HG02970 (cell line): ENCODE measurements around the gene NAMPT.

Experiments
- ATAC-seq: cut with Tn5 transposase; IDR thresholded peaks from one replicate; pipeline ENCODE4 v1.9.1; 2021; ENCODE audit warnings: mild to moderate bottlenecking, moderate library complexity, moderate number of reproducible peaks; ENCODE audit not compliant: unreplicated experiment, low FRiP score

The NAMPT gene

DNA sequence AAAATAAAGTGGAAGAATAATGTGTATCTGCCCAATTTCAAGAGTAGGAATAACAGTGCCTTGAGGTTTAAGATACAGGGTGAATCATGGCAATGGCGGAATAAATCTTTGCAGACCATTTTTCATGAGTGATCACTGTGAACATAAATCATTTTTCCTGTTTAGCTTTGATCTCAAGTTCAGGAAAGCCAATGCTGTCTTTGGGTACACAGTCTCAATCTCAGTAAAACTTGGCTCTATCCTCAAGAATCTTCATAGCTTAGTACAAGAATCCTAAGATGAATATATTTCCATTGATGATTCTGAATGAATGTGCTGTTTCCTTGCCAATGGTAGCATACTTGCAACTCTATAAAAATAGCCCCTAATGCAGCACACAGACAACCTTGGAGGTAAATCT lies 6.8 kb downstream of the NAMPT start:
- ATAC-seq: no peak

DNA sequence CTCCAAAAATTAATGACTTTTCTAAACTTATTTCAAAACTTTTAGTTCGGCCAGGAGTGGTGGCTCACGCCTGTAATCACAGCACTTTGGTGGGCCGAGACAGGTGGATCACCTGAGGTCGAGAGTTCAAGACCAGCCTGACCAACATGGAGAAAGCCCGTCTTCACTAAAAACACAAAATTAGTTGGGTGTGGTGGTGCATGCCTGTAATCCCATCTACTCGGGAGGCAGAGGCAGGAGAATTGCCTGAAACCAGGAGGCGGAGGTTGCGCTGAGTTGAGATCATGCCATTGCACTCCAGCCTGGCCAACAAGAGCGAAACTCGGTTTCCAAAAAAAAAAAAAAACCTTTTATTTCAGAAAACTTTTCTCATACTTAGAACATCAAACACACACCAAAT lies 8.3 kb downstream of the NAMPT start:
- no peak for ATAC-seq

DNA sequence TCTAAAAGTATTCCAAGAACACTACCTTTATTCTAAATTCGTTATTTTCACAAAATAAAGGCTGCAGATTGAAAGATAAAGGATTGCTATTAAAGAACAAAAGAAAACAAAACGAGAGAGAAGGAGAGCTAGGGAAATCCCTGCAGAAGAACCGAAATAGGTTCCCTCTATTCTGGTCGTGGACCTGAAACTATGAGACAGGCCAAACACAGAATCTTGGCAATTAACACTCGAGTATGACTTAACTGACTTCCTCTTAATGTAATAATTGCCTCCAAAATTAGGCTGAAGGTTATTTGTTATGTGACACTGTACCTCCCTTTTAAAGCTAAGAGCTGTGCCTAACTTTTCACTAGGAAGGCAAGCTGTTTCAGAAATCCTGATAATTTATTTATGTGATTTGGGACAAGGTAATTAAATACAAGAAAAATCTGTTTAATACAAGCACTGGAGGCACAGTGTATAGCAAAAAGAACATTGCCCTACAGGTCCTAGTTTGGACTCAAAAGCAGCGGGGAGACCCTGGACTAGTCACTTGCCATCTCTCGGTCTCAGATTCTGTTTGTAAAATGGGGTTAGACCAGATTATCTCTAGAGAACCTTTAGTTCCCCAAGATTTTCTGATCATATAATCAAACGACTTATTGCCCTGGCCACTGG lies 11.6 kb downstream of the NAMPT start:
- ATAC-seq: no peak

DNA sequence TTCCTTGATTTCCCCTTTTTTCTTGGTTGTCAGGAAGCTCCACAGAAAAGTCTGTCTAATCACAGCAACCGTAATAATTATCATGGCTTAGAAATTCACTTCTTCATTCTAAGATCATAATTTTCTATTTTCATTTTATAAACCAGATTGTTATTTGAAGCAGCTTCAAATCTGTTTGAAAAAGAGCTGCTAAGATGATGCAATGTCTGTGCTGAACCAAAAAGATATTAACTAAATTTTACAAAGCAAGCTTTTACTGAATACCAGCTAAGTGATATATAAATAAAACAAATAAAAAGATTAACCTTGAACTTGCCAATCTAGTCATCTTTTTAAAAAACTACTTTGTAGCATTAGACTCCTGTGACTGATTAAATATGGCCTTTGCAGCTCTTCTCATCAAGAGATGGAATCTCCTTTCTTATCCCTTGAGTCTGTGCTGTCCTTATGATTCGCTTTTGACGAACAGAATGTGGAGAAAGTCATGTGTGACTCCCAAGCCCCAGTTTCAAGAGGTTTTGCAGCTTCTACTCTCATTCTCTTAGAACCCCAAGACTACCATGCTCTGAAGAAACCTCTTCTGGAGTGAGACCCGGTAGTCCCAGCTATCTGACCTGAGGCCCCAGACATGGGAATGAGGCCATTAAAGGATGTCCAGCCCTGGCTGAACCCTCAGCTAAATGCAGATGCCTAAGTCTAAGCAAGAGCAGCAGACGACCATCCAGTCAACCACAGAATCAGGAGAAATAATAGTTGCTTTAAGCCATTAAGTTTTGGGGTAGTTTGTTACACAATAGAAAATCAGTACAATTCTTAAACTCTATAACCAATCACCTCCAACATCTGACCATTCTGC lies 14.4 kb downstream of the NAMPT start:
- ATAC-seq: no peak

DNA sequence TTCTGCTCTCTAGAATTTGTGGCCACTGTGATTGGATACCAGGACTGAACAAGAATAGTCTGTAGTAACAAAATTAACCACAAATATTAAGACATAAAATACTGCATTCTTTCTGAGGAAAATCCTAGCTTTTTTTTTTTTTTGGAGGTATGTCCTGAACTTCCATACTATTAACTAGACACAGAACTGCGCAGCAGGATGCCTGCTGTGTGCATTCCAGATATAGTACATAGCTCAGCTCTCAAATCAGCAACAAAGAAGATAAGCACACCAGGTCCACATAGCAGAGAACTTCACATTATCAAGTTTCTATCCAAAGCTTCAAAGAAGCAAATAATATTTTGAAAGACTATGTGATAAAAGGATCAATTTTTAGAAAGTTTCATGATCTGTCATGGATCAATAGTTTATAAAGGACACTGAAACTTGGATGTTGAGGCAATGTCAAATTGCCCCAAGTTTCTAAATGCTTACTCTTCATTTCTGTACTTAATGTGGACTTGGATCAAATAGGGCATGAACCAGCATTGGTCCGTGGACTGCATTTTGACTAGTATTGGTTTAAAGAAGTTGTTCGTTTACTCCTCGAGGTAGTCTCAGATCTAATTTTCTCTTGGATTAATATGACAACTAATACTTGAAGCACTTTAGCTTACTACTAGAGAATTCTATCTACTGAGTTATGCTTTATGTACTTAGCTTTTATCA lies 15.4 kb downstream of the NAMPT start:
- ATAC-seq: no peak

DNA sequence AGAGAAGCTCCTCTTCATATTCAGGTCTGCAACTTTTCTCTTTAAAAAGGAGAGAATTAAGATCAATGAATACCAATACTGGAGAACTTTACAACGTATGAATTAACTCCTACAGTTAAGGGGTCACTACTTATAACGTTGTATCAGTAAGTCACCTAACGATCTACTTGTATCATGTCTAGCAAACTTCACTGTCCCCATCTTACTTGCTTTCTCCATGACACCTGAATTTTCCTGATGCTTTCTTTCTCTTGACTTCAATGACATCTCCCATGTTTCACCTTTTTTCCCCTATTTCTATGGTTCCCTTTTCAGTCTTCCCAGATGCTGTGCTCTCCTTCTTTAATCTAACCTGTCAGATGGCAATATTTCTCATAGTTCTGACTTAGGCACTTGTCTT lies 19.6 kb downstream of the NAMPT start:
- no peak for ATAC-seq

DNA sequence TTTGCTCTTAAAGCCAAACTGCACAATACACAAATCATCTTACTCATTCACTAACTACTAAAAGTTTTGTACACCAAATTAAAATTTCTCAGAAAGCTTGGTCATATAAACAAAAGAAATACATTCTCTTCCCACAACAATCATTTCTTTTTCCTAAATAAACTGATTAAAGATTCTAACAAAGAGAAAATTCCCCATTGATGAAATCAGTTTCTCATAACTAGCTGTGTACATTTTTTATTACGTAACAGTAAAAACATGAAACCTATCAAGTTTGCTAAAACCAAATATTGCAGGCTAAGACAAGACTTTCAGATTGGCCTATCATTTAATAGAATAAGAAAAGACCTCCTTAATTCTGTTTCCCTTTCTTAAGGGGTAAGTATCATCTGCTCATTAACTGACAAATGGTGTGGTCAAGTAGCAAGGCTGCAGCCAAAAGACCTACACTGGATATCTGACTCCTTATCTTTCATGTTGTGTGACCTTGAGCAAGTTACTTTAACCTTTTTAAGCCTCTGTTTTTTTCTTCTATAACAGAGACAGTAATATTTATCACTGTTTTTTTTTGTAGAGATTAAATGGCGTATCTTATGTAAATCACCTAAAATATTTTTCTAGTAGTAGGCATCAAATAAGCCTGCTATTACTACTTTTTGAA lies 22.4 kb downstream of the NAMPT start:
- ATAC-seq: no peak

DNA sequence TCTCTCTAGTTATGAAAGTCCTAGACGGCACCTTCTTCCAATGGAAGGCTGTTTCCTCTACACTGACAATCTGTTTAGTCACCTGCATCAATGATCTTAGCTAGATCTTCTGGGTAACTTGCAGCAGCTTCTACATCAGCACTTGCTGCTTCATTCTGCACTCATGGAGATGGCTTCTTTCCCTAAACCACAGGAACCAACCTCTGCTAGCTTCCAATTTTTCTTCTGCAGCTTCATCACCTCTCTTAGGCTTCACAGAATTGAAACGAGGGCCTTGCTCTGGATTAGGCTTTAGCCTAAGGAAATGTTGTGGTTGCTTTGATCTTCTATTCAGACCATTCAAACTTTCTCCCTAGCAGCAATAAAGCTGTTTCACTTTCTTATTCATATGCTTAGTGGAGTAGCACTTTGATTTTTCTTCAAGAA lies 24.6 kb downstream of the NAMPT start:
- ATAC-seq: no peak

DNA sequence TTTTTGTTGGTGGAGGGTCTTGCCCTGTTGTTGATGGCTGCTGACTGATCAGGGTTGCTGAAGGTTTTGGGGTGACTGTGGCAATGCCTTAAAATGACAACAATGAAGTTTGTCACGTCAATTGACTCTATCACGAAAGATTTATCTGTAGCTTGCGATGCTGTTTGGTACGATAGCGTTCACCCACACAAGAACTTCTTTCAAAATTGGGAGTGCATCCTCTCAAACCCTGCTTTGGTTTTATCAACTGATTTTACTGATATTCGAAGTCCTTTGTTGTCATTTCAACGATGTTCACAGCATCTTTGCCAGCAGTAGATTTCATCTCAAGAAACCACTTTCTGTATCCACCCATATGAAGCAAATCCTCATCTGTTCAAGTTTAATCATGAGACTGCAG lies 26.0 kb downstream of the NAMPT start:
- ATAC-seq: no peak

DNA sequence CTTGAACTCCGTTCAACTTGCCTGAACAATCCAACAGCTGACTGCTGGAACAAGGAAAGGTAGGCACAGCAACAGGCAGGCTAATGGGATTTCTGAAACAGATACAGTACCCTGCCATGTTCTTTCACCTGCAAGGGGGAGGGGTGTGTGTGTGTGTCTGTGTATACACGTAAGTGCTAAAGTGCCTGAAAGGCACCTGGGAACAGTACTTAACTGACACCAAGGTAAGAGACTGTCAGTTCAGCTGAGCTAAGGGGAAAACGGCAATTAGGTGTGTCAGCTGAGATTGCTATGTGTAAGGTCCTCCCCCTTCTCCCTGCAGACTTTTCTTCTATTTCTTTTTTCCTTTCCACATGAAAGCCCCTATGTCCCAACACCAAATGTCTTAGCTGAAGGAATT lies 27.0 kb downstream of the NAMPT start:
- ATAC-seq: no peak

DNA sequence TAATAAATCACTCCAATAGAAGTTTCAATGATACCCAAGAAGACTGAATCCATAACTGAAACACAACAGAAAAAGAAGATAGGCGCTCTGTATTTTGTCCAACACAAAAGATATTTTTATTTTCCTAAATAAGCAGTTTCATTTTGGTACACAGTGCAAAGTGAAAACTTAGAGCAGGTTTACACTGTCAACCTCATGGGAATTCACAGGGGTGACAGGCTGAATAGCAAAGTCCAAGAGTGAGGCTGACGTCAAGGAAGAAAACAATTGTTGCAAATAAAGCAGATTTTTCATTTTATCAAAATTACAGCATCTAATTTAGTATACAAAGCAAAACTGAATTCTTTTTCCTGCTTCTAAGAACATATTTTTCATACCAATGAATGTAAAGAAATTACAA lies 28.6 kb downstream of the NAMPT start:
- ATAC-seq: no peak

DNA sequence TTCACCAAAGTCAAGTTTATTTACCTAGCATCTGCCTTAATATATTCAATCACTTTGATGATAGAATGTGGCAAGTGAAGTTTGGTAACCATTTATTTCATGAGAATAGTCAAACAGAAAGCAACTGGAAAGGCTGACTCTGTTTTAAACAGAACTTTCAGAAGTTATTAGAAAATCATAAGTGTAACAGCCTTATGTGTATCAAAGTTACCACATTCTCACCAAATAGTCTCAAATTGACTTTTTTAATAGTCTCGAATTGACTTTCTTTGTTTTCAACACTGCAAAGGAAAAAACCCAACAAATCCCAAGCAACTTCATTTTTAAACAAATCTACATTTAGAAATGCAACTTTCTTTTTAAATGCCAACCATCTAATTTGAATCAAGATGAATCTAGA lies 29.5 kb downstream of the NAMPT start:
- no peak for ATAC-seq

DNA sequence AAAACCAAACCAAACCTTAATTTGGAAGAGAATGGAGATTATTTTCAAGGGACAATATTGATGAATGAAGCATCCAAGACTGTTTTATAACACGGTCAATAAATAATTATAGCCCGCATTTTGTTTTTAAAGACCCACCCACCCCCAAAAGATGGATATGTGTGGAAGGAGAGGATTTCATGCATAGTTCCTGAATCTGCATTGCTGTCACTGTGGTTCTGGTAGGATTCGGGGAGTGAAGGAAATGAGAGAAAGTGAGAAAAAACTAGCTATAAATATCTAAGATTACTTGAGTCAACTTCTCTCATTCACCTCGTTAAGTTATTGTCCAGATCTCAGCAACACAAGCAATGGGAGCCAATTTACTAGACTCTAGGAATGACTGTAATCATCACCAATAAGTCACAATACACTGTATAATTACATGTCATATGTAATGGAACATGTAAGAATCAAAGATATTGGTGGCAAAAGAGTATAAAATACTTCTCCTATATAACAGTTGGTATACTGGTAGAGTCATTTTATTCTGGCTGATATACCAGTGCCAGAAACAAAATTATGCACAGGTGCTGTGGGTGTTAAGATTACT lies 30.2 kb downstream of the NAMPT start:
- no peak for ATAC-seq

DNA sequence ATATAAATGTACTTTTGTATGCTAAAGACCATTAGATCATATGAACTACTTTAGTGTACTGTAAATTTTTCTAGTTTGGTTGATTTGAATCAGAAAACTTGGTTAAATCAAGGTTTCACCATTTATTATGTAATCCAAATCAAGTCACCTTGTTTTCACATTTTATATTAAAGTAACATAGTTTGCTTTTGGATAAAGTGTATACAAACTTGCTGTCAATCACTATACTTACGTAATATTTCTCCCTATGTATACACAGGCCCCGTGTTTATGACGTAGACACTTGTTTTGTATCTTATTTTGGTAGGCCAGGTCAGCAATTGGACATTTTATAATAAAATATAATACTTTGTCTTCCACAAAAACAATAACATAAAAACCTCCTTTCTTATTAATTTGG lies 32.2 kb downstream of the NAMPT start:
- no peak for ATAC-seq

DNA sequence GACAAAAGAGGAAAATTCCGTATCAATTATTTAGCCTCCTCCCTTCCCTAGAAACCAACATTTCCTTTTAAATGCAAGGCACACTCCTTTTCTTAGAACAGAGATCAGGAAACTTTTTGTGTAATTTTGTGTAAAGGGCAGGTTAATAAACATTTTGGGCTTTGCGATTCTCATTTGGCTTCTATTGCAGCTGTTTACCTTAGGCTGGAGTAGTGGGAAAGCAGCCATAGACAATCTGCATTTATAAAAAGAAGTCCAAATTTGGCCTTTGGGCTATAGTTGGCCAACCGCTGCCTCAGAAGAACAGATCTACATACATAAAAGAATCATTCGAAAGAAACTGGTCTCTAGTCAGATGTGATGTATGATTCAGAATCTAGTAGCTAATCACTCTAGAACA lies 35.3 kb downstream of the NAMPT start:
- no peak for ATAC-seq

DNA sequence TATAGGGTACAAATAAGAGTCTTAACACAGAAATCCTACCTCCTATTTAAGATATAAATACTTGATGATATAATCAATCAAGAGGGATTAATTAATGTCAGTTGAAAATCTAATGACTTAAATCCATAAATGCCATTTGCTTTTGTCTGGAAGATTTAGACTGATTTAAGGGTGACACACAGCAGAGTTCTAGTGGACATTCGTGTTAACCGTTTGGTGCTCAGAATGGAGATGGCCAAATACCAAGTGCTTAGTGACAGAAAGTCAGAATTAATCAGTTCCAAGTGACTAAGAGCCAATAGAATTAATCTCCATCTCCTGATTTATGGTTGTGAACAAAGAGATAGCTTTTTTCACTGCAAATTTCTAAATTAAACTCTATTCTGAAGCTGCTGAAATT lies 36.2 kb downstream of the NAMPT start:
- ATAC-seq: no peak

DNA sequence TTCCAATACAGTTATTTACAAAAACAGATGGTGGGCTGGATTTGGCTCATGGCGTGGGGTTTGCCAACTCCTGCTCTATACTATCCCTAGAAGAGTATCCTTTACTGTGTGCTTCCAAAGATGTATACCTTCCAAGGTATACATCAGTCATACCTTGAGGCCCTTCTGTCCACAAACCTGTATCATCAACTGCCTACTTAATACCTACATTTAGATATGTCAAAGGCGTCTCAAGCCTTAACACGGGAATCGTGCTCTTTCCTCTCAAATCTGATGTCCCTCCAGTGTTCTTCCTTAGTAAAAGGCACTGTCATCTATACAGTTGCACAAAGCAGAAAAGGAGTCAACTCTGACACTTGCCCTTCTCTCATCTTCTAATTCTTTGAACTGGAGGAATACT lies 36.9 kb downstream of the NAMPT start:
- ATAC-seq: no peak

DNA sequence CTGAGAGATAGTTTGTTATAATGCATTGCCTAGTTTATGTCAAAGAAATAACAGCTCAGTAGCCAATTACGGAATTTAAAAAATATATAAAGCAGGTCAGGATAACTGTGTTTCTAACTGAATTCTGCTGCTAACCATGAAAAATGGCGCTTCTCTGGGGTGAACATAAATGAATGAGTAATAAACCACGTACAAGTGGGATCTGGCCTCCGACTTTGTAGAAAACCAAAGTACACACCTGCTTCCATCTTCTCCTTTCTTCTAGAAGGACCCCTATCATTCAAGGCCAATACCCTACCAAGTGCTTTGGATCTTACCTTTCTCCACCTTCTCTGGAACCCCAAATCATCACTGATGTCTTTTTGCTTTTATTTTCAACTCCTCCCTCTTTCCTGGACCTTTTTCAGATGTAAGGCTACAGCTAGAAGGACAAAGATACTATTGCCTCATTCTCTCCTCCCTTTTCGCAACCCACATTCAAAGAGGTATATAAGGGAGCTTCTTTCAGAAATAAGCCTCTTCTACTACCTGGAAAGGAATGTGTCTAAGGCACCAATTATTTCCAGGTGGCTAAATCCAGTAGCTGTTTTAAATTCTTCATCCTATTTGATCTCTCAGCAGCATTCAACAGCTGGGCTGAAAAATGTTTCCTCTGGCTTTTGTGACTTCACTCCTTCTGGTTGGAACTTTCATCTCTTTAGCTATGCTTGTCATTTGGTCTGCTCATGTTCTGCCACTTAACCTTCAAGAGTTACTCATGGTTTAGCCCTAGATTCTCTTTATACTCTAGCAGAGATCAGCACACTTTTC lies 37.7 kb downstream of the NAMPT start:
- ATAC-seq: no peak

DNA sequence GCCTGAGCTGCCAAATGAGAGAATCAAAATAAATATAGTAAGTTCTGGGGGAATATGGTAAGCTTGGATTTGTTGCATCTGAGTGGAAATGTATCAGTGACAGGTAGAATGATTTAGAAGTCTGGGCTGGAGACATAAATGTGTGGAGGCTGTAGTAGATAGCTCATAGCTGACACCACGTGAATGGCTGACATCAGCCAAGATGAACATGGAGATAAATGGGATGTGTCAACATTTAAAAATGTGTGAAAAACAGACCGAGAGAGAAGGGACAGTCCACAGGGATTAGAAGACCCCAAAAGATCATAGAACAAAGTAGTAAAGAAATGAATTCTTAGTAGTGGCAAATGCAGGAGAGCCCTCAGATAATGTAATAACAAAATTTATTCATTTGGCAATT lies 40.9 kb downstream of the NAMPT start:
- no peak for ATAC-seq

DNA sequence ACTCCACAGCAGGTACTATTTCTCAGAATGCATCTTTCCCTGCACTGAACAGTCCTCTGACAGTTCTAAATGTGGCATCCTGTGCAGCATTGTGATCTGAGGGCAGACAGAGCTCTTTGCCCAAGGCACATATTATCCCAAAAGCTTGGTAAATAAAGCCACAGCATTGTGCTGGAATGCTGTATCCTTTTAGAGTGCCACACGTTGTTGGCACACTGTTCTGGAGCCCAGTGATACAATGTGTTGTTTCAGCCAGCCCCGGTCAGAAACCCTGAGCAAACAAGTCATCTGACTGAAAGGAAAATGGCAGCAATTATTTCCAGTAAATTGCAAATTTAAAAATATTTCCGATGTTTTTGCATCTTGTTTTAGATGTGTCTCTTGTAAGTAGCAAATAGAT lies 45.4 kb downstream of the NAMPT start:
- no peak for ATAC-seq
